ENCODE data around the gene KIFC1.
"Not testable (repeated sequence)": the region's sequence is repeated elsewhere in the genome, so short reads cannot be mapped to it uniquely, and the experiment has no call there.

The KIFC1 gene

GRCh38 chr6:33359331-33359730 is 32.3 kb upstream of the KIFC1 start:
- TF ChIP-seq CTCF (IDR thresholded peaks at IDR 0.05; ENCODE audit: extremely low read depth, missing control alignments): no peak
- DNase-seq (ENCODE audit: low spot score): no peak

- not testable (repeated sequence) for DNase-seq (ENCODE audit: low spot score)
Measured at GRCh38 chr6:33363486-33363885, 28.1 kb upstream of the KIFC1 start.

- DNase-seq (ENCODE audit: low spot score): not testable (repeated sequence)
Measured at GRCh38 chr6:33364475-33365205, 27.0 kb upstream of the KIFC1 start.

GRCh38 chr6:33365206-33365971 is 26.2 kb upstream of the KIFC1 start:
- not testable (repeated sequence) for DNase-seq (ENCODE audit: low spot score)

- TF ChIP-seq CTCF (IDR thresholded peaks at IDR 0.05; ENCODE audit: extremely low read depth, missing control alignments): no peak
- DNase-seq (ENCODE audit: low spot score): no peak
Measured at GRCh38 chr6:33367009-33367714, 24.5 kb upstream of the KIFC1 start.

GRCh38 chr6:33367715-33368025 is 24.0 kb upstream of the KIFC1 start:
- DNase-seq (ENCODE audit: low spot score): not testable (repeated sequence)

GRCh38 chr6:33371901-33372300 is 19.7 kb upstream of the KIFC1 start:
- not testable (repeated sequence) for DNase-seq (ENCODE audit: low spot score)

- TF ChIP-seq CTCF (IDR thresholded peaks at IDR 0.05; ENCODE audit: extremely low read depth, missing control alignments): no peak
- no peak for DNase-seq (ENCODE audit: low spot score)
Measured at GRCh38 chr6:33372526-33373123, 19.0 kb upstream of the KIFC1 start.

GRCh38 chr6:33373960-33374910 is 17.4 kb upstream of the KIFC1 start:
- TF ChIP-seq CTCF (IDR thresholded peaks at IDR 0.05; ENCODE audit: extremely low read depth, missing control alignments): no peak
- no peak for DNase-seq (ENCODE audit: low spot score)
